GM11168 (cell line): ENCODE data around the gene NUP210.

Experiments
- in situ Hi-C: fragments of 300-500 bp; cut with MboI; formaldehyde crosslinking; loops from one replicate; pipeline ENCODE4 v1.12.0; 2022; ENCODE audit warnings: low sequenced_read_pairs; ENCODE audit not compliant: unreplicated experiment

Gene NUP210

DNA sequence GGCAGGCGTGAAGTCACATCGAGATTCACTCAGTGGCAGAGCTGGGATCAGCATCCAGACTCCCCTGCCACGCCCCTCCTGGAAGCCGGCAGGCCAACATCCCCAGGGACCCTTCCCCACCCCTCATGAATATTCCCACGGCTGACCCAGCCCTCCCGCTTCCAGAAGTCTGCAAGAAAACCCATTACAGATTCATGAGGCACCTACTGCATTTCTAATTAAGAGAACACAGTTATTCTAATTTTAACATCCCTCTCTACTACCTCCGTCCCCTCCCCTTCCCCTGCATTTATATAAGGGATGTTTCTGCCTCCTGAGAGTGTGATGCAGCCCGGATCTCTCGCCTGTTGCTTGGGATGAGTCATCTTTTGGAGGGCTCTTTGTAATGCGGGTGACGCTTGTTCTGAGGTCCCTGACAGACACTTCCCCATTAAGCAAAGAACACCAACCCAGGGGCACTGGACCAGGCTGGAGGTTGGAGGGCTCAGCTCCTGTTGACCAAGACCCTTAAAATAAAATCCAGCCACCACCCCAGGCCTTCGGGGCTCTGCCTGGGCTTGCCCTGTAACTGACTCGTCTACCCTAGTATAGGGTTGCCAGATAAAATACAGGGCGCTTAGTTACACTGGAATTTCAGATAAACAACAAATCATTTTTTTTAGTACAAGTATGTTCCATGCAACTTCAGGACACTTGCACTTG lies 118.7 kb downstream of the NUP210 start:
- in situ Hi-C loops: no loop called here

DNA sequence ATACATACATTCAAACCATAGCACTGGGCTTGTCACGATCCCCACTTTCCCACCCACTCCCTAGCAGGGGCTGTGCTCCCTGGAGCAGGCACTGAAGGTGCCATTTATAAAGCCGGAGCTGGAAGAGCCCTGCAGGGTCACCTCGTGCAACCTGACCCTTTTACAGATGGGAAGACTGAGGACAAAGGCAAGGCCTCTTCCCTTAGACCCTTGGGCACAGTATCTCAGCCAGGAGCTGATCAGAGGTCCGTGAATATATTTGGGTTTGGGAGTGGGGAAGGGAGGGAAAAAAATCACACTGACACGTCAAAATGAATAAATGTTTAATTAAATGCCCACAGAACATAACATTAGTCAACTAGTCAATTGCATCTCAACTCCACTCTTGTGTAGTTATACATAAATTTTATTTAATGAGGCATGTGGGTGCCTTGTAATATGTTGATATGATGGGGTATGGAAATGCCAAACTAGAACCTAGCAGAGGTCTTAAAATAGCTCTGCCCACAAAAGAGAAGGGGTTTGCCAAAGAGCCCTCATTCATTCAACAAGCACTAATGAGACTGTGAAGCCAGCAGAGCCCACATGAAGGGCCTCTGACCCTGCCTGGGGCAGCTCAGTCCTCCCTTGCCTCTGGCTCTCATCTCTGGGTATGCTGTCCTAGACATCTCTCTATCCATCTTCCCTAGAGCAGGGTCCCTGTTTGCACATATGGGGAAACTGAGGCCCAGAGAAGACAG lies 119.4 kb downstream of the NUP210 start:
- in situ Hi-C loops: no loop called here

DNA sequence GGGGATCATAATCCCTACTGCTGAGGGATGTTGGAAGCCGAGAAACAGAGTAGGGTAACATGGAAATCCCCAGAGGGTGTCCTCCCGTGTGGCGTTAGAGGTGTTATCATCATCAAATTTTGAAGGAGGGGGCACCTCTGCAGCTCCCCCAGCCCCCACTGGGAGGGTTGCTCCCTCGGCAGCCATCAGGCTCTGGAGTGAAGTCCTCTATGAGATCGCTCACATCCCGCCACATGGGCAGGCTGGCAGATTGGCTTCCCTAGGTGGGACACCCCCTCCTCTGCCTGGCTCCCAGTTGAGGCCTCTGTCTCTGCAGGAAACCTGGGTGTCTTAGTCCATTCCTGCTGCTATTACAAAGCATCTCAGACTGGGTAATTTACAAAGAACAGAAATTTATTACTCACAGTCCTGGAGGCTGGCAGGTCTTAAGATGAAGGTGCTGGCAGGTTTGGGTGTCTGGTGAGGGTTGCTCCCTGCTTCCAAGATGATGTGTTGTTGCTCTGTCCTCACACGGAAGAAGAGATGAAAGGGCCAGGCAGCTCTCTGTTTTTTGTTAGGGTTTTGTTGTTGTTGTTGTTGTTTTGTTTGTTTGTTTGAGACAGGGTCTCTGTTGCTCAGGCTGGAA lies 120.5 kb downstream of the NUP210 start:
- in situ Hi-C loops: no loop called here

DNA sequence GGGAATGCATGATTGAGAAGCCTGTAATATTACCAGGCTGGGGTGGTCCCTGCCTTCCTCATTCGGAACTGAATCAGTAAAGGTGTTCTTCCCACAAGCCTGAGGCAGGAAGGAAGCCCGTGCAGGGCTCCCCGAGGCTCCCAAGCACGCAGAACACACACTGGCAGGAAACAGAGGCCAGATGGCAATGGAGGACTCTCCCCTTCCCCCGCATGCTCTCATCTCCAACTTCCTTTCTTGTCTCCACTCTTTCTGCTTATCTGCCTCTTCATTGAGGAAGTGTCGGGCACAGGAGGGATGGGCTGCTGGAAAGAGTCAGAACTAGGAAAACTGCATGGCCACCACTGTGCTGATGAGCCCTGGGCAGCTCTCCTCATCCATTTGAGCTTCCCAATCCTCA lies 123.5 kb downstream of the NUP210 start:
- in situ Hi-C loops: no loop called here

DNA sequence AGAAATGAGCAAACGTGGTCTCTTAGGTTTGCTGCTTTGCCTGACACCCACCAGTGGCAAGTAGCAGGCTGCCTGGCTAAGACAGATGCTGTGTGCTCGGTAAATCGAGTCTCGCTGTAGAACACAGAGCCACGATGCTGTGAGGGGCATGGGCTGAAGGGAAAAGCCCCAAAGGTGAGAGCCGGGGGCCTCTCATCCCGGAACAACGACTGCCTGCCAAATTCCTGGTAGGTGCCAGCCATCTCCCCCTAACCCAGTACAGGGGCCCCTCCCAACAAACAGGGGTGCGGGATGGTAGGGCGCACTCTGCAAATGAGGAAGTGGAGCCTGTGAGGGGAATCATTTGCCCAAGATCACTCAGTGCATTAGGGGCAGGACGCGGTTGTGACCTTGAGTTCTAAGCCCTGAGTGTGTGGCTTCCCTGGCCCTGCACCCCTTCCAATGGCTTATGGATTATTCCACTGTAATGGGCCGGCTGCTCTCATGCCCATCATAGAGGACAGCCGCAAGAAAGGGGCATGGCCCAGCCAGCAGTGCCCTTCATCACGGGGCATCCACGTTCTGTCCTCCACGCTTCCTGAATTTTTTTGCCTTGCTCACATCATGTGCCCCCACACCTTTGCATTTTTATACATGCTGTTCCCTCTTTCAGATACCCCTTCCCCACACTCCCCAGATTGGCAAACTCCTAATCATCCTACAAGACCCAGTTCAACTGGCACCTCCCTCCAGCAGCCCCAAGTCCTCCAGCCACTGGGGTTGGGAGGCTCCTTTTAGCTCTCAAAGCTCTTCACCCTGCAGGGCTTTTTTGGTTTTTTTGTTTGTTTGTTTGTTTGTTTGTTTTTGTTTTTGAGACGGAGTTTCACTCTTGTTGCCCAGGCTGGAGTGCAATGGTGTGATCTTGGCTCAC lies 125.4 kb downstream of the NUP210 start:
- in situ Hi-C loops: no loop called here

DNA sequence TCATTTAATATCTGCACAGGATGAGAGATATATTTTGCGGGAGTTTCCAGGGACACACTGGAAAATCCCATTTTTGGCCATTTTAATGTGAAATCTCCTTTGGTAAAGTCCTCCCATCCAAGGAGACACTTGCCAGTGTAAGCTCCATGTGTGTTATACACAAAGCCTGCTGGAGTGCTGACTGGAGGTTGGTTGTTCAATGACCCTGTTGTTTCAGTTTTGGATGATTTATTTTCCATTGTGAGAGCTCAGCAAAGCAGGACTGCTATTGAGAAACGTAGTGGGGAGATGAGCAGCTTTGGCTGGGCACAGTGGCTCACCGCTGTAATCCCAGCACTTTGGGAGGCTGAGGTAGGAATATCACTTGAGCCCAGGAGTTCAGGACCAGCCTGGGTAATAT lies 127.7 kb downstream of the NUP210 start:
- in situ Hi-C loops: no loop called here

DNA sequence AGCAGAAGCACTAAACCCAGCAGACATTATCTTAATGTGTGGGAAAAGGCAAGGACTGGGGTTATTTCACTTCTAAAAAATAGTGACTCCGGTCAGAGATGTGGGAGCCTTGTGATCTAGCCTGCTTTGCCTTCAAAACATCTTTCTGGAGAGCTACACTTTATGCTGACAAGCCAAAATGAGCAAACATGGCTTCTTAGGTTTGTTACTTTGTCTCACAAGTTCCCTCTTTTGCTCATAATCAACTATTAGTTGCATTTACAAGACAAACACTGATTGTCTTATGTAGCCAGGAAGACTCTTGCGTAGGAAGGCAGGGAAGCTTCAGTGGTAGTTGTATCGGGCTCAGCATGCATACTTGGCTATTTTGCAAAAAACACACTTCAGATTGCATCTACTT lies 129.2 kb downstream of the NUP210 start:
- in situ Hi-C loops: no loop called here

DNA sequence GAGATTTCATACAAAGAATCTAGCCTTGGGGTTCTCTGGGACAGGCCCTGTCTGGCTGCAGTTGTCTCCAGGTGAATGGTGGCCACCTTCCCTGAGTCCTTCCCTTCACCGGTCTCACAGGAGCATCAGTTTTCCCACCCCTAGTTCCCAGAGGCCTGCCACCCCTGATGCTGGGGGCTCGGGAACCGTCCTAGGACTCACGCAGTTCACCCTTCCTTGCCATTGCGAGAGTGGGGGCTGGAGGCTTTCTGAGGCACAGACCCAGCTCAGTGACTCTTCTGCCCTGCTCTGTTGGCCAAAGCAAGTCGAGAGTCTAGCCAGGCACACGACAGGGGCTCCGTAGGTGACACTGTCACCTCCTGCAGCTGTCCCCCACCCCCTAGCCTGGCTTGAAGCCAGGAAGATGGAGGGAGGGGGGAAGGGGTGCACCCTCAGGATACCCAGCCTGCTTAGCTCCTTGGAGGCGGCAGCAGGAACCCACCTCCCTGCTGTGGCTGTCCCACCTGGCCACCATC lies 130.3 kb downstream of the NUP210 start:
- in situ Hi-C loops: no loop called here

DNA sequence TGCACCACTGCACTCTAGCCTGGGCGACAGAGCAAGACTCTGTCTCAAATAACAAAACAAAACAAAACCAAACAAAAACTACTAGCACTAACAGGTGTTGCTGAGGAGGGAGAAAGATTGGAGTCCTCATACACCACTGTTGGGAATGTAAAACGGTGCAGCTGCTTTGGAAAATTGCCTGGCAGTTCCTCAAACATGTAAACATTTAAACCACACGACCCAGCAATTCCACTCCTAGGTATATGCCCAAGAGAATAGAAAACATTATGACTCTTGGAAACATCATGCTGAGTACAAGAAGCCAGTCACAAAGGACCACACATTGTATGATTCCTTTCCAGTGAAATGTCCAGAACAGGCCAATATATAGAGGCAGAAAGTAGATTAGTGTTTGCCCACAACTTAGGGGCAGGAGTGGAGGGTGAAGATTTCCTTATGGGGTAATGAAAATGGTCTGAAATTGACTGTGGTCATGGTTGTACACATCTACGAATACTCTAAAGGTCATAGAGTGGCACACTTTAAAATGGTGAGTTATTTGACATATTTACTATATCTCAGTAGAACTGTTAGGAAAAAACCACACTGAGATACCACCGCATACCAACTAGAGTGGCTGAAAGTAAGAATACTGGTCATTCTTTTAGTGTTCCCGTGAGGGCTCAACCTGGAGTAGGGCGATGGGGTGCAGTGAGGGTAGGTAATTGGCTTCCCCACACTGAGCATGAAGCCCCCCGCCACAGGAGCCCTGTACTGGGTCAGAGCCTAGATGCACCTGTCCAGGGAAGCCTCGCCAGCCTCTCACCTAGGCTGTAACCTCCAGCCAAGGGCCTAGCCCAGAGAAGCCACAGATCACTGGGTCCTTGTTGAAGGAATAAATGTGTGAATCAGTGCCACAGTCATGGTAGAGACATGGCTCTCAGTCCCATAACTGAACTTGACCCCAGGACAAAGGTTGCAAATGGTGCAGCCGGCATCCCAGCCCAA lies 131.1 kb downstream of the NUP210 start:
- in situ Hi-C loops: no loop called here

DNA sequence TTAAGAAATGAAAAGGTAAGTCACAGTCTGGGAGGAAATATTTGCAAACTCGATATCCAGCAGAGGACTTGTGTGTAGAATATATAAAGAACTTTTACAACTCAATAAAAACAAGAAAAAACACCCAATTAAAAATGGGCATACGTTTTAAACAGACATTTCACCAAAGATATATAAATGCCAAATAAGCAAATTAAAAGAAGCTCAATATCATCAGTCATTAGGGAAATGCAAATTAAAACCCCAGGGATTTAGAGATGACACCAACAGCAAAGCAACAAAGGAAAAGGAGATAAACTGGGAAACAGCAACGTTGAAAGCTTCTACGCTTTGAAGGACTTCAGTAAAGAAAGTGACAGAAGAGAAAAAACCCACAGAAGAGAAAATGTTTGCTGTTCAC lies 132.3 kb downstream of the NUP210 start:
- in situ Hi-C loops: no loop called here

DNA sequence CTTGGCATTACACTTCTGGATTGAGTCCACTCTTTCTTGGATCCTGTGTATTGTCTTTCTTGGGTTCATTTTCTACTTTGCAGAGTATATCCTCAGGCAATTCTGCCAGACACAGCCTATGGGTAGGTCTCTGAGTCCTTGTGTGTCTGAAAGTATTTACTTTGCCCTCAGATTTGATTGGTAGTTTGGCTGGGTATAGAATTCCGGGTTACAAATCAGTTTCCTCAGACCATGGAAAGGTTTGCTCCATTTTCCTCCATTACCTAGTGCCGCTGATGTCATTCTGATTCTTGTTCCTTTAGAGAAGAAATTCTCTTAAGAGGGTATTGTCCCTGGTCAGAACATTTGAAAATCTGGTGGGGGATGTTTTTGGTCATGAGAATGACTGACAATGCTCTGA lies 133.2 kb downstream of the NUP210 start:
- in situ Hi-C loops: no loop called here

DNA sequence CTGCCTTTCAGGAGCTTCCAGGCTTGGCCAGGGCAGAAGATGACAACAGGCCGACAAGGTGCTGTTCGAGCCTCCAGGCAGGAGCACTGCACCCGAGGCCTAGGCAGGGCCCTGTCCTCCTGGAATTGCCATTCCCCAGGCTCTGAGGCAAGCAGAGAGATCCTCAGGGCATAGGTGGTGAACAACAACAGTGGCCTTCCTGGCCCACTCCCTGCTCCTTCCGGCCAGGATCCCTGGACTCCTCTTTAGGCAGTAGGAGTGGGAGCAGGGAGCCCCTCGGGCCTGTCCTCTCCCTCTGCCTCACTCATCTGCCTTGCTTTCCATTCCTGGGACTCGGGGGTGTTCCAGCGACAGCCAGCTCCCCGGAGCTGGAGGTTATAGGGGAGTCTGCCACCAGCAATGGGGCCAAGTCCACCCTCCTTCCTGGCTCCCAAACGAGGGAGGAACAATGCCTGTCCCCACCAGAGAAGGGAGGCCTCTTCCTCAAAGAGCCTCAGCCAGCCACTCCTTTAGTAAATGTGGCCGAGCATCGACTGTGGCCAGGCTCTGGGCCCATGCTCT lies 135.0 kb downstream of the NUP210 start:
- in situ Hi-C loops: no loop called here

DNA sequence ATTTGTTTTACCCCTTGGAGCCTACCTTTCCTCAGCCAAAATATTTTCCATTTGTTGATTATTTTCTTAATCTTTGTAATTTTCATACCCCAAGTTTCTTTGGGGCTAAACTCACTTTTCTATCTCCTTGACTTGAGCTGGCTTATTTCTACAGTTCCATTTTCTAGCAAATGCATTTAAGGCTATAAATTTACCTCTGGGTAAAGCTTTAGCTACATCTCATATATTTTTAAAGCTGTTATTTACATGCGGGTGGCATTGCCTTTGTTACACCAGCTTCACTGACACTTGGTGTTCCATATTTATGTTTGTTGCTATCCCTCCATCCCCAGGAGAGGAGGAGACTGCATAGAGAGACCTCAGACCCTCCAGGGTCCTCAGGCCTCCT lies 136.3 kb downstream of the NUP210 start:
- in situ Hi-C loops: no loop called here

DNA sequence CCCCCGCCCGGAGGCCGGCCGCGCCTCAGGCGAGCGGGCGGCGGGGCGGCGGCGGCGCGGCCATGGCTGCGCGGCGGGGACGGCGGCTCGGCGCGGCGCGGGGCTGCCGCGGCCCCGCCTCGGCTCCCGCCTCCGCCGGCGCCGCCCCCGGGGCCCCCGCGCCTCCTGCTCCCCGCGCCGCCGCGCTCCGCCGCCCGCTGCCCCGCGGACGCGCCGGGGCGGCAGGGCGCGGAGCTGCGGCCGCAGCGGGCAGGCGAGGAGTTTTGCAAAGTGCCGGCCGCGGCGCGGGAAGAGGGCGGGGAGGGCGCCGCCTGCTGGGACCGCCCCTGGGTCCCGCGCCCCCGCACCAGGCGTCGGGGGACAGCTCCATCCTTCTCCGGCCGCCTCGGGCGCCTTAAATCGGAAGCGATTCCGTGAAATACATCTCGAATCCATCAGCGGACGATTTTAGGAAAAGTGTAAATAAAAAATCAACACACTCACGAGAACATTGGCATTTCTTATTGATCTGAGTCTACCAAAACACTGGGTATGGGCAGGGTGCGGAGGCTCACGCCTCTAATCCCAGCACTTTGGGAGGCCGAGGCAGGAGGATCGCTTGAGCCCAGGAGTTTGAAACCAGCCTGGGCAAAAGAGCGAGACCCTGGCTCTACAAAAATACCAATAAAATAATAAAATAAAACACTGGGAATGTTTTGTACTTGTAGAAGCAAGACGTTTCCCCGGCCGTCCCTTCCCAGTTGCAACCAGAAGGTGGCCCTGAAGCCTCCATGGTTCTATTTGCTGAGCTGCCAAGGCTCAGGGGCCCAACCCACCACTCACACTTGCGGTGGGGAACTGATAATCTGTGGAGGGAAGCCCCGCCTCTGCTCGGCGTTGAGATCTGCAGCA lies 136.9 kb downstream of the NUP210 start:
- in situ Hi-C loops: no loop called here

DNA sequence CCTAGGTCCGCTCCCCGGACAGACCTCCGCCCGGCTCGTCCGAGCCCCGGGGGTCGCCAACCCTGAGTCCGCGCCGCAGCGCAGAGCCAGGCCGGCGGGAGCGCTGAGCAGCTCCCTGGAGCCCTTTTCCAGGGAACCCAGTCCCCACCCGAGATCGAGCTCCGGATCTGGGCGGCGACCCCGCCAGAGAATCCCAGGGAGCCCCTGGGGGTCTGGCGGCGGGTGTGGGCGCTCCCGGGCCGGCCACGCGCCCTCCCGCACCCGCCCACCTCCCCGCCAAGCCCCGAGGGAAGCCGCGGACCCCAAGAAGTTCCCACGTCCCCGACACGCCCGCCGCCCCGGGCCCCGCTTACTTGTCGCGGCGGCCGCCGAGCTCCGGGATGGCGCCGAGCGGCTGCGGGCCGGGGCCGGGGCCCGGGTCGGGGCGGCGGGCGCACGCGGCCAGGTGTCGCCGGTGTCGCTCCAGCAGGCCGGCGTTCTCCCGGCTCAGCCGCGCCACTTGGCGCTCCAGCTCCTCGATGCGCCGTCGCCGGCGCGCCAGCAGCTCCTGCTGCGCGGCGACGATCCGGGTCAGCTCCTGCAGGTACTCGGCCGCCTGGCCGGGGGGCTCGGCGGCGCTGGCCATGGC lies 137.7 kb downstream of the NUP210 start:
- in situ Hi-C loops: no loop called here

DNA sequence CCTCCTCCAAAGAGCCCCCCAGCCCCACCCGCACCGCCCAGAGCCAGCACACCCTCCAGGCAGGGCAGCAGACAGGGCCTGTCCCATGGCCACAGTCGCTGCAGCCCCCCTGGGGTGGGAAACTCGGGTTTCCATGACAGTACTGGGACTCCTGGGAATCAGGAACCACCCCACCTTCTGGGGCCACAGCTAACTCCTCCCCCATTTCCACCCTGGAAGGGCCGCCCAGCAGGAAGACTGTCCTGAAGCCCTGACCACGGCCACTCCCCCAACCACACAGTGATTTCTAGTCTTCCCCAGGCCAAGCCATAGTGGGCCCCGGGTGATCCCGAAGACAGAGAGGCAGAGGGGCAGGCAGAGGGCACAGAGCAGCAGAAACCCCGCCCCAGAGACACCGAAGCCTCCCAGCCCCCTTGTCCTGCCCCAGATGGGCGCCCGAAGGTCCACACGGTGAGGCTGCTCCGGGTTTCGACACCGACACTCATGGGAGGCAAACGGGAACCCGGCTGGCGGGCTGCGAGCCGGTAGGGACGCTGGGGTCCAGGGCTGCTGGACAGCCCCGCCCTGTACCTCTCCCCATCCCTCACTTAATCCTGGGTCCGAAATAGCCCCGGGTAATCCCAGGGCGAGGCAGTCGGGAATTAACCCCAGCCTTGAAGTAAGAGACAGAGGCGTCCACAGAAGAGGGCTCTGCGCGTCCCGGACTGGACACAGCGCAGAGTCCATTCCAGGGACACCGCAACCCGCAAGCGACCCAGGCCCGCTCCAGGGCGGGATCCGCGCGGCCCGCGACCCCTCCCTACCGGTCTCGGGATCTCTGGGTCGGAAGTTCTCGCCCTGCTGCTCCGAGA lies 138.4 kb downstream of the NUP210 start:
- in situ Hi-C loops: no loop called here
